Stimulated activated CD8-positive, alpha-beta memory T cell treated with anti-CD3 and anti-CD28 coated beads, Interleukin-15, amount 100 ng/mL, for 24 hours (primary cell): ENCODE measurements around the gene RHOV.

ENCODE experiments used
- DNase-seq: peaks from one replicate; pipeline ENCODE4 v3.0.0-alpha.2; 2020; ENCODE audit warnings: low read depth

RHOV gene

DNA sequence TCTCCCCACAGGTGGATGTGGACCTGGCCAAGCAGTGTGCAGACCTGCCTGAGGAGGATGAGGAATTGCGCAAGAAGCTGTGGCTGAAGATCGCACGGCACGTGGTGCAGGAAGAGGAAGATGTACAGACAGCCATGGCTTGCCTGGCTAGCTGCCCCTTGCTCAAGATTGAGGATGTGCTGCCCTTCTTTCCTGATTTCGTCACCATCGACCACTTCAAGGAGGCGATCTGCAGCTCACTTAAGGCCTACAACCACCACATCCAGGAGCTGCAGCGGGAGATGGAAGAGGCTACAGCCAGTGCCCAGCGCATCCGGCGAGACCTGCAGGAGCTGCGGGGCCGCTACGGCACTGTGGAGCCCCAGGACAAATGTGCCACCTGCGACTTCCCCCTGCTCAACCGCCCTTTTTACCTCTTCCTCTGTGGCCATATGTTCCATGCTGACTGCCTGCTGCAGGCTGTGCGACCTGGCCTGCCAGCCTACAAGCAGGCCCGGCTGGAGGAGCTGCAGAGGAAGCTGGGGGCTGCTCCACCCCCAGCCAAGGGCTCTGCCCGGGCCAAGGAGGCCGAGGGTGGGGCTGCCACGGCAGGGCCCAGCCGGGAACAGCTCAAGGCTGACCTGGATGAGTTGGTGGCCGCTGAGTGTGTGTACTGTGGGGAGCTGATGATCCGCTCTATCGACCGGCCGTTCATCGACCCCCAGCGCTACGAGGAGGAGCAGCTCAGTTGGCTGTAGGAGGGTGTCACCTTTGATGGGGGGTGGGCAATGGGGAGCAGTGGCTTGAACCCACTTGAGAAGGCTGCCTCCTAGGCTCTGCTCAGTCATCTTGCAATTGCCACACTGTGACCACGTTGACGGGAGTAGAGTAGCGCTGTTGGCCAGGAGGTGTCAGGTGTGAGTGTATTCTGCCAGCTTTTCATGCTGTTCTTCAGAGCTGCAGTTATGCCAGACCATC, 28.8 kb upstream of the RHOV start:
- no peak for DNase-seq

GRCh38 chr15:40901053-40901443, 27.0 kb upstream of the RHOV start:
- no peak for DNase-seq

DNA sequence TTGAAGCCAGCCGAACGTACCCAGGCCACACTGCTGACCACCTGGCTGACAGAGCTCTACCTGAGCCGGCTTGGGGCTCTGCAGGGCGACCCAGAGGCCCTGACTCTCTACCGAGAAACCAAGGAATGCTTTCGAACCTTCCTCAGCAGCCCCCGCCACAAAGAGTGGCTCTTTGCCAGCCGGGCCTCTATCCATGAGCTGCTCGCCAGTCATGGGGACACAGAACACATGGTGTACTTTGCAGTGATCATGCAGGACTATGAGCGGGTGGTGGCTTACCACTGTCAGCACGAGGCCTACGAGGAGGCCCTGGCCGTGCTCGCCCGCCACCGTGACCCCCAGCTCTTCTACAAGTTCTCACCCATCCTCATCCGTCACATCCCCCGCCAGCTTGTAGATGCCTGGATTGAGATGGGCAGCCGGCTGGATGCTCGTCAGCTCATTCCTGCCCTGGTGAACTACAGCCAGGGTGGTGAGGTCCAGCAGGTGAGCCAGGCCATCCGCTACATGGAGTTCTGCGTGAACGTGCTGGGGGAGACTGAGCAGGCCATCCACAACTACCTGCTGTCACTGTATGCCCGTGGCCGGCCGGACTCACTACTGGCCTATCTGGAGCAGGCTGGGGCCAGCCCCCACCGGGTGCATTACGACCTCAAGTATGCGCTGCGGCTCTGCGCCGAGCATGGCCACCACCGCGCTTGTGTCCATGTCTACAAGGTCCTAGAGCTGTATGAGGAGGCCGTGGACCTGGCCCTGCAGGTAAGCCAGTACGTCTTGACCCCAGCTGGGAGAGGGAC, 26.4 kb upstream of the RHOV start:
- no peak for DNase-seq

GRCh38 chr15:40899536-40900207, 25.6 kb upstream of the RHOV start:
- DNase-seq: no peak

DNA sequence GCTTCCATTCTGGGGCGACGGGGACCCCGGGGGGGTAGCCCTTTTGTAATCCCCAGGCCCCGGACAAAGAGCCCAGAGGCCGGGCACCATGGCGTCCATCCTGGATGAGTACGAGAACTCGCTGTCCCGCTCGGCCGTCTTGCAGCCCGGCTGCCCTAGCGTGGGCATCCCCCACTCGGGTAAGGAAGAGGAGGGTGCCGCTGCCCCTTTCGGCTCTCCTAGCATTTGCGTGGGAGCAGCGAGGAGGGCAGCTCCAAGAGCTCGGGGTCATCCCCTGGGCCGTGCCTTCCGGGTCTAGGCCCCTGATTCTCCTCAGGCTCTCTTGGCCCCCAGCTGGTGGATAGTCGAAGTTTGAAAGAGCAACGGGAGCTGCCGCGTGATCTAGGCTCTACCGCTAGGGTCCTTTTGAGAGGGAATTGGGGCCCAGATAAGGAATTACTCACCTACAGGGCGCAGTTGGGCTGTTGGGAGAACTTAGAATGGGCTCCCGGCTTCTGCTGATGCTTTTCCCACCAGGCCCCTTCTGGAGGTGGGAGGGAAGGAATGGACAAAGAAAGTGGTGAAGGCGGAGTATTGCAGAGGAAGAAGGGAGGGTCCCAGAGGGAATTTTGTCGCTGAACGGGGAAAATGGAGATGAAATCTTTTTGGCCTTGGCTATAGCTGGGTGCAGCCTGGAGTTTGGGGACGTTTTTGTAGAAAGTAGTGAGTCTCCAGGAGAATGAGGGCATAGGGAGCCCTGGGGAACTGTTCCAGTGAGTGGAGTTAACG, 20.8 kb upstream of the RHOV start:
- DNase-seq: no peak

GRCh38 chr15:40893733-40894680, 20.0 kb upstream of the RHOV start, which contains the start of gene VPS18:
Gene VPS18, plus strand, starts transcription at chr15:40894450. Its CDS starts 319 bp downstream, at chr15:40894769.
- DNase-seq: peak; percentile 99

- no peak for DNase-seq
These were observed 19.1 kb upstream of the RHOV start for GRCh38 chr15:40893019-40893670.

DNA sequence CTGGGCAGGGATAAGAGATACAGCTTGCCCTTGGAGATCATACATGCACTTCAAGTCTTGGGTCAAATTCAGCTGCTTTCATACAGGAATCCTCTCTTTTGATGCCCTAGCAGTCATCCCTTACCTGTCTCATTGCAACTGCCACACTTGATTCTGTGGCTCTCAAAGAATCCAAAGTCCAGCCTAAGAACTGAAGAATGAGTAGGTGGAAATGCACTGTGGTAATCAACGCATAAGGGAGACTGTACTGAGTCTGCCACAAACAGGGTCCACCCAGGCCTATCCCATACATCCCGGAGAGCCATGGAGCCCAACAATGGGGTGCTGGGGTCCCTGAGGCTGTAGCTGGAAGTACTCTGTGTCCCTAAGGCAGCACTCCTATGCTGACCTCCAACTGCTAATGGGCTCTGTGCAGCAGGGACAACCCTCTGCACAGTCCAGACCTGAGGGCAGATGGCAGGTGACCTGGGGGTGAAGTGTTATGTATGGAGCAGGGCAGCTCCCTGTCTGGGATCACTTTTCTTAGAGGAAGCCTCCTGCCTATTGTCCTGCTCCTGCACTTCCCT, 18.5 kb upstream of the RHOV start:
- no peak for DNase-seq

GRCh38 chr15:40891810-40892446, 17.9 kb upstream of the RHOV start:
- no peak for DNase-seq

GRCh38 chr15:40891138-40891537, 17.1 kb upstream of the RHOV start:
- DNase-seq: no peak

- no peak for DNase-seq
These were observed 15.1 kb upstream of the RHOV start for GRCh38 chr15:40889112-40889511.

DNA sequence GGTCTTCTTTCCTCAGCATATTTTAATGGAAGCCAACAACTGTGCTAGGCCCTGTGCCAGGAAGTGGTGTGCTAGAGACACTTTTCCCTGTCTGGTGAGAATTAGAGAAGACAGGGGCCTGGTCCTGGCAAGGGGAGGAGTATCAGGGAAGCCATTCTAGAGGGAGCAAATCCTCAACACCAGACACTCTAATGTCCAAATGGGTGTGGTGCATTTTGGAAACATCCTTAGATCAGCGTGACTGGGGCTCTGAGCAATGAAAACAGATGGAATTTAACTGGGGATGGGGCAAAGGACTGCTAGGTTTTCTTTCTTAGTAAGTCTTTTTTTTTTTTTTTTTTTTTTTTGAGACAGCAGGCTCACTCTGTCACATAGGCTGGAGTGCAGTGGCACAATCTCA, 12.6 kb upstream of the RHOV start:
- no peak for DNase-seq

DNA sequence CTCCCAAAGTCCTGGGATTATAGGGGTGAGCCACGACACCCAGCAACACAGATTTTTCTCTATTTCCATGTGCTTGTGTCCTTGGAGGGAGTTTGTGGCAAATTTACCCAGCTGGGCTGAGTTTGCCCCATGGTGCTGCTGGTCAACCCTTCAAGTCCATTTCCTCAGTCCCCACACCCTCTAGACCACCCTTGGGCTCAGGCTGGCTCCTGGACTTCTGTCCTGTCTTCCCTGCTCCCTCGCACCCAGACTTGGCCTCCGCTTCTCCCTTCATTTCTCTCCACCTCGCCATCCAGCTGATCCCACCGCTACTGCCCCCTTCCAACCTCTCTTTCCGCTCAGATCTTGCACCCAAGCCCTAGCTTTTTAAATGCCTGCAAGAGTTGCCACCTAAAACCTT, 7.3 kb upstream of the RHOV start:
- DNase-seq: no peak

DNA sequence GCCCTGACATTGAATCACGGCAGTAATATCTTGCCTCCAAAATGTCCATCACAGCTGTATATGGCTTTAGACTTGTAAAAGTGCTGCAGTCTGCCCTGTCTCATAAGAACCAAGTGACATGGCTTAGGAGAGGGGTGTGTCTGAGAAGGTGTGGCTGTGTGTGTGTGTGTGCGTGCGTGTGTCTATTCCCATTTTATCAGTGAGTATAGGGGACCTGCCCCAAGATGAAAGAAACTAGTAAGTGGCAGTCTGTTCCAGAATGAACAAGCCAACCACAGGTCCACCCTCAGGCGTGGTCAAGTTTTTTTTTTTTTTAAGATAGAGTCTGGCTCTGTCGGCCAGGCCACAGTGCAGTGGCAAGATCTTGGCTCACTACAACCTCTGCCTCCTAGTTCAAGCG, 5.6 kb upstream of the RHOV start:
- no peak for DNase-seq

- no peak for DNase-seq
These were observed 4.8 kb upstream of the RHOV start for GRCh38 chr15:40878785-40879184.

DNA sequence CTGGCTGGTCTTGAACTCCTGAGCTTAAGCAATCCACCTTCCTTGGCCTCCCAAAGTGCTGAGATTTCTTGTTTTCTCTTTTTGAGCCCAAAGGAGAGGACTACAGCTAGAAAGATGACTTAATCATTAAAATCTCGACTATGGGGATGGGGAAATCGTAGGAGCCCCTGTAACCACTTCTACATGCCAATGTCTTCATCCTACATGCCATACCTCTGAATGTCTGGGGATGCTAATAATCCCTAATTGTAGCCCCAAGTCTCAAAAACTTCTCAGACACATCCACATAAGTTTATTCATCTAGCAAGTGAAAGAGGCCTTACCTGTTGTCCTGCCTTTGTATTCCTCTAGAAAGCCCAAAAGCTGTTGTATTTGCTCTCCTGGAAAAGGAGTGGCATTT, 3.7 kb upstream of the RHOV start:
- DNase-seq: no peak

- no peak for DNase-seq
These were observed 2.1 kb upstream of the RHOV start for GRCh38 chr15:40875991-40876730.
